ENCODE measurements around the gene CD70. TPM values are rescaled to one million over a fixed set of nuclear protein-coding genes. Genes with fewer than 3 reads are reported as not detected.
"Not testable (repeated sequence)": the region's sequence is repeated elsewhere in the genome, so short reads cannot be mapped to it uniquely, and the experiment has no call there.

The CD70 gene
- under 1 TPM in 2 of 3 donors, not detected in 1; 0.39 to 0.76 TPM for polyA plus RNA-seq

- DNase-seq, result peak; percentile 17 to 31 (median 20)
- H3K9me3 Mint-ChIP-seq, result no peaks in the 10 kb centered on the region
- peaks cover 12 to 39% (median 20%) of the 10 kb centered on the region in 3 donors for H3K27me3 Mint-ChIP-seq (ENCODE audit: low read depth in 3 of 3)
- peaks cover 0 to 4% (median 4%) of the 10 kb centered on the region in 3 donors for H3K36me3 Mint-ChIP-seq
- peak within 1 kb of the TSS; percentile 53 to 77 (median 68) for H3K4me3 Mint-ChIP-seq
- H3K4me1 Mint-ChIP-seq, result peaks cover 35 to 38% of the 10 kb centered on the region in 2 donors
- H3K27ac Mint-ChIP-seq, result peak within 1 kb of the TSS in 2 of 6 donors; percentile 37 to 60
These were observed at the start of gene CD70 for GRCh38 chr19:6590827-6591319. Gene CD70, minus strand, starts transcription at chr19:6591150. Its CDS starts 148 bp downstream, at chr19:6591002.

GRCh38 chr19:6640333-6640732, 49.4 kb upstream of the CD70 start:
- H3K27ac Mint-ChIP-seq, result peak overlapping the region in 5 of 6 donors; percentile 0 to 83 (median 36)
- not testable (repeated sequence) for DNase-seq; H3K36me3 Mint-ChIP-seq; H3K27me3 Mint-ChIP-seq (ENCODE audit: low read depth in 3 of 3); H3K9me3 Mint-ChIP-seq
- peak overlapping the region in 2 of 5 donors; percentile 40 to 45 for H3K4me3 Mint-ChIP-seq
- H3K4me1 Mint-ChIP-seq, result peaks cover 37 to 38% of the 10 kb centered on the region in 2 donors

GRCh38 chr19:6639439-6639838, 48.5 kb upstream of the CD70 start:
- DNase-seq, result no peak
- Mint-ChIP-seq H3K4me3 (no peak overlapping the region), H3K36me3 (peaks cover 0 to 1% (median 0%) of the 10 kb centered on the region in 3 donors), H3K4me1 (peaks cover 37 to 39% of the 10 kb centered on the region in 2 donors), H3K27me3 (ENCODE audit: low read depth in 3 of 3) (peaks cover 0 to 7% (median 0%) of the 10 kb centered on the region in 3 donors), H3K9me3 (no peaks in the 10 kb centered on the region), H3K27ac (peak overlapping the region; percentile 5 to 83 (median 46))

GRCh38 chr19:6633456-6633813, 42.5 kb upstream of the CD70 start:
- H3K27ac Mint-ChIP-seq, result peak overlapping the region in 1 of 6 donors; percentile 72
- peaks cover 16 to 24% of the 10 kb centered on the region in 2 donors for H3K4me1 Mint-ChIP-seq
- not testable (repeated sequence) for DNase-seq; H3K9me3 Mint-ChIP-seq; H3K4me3 Mint-ChIP-seq; H3K36me3 Mint-ChIP-seq; H3K27me3 Mint-ChIP-seq (ENCODE audit: low read depth in 3 of 3)

GRCh38 chr19:6632747-6633455, 42.0 kb upstream of the CD70 start:
- Mint-ChIP-seq H3K4me1 (peaks cover 16 to 24% of the 10 kb centered on the region in 2 donors), H3K4me3 (peak overlapping the region in 2 of 5 donors; percentile 26 to 58), H3K27me3 (ENCODE audit: low read depth in 3 of 3) (peaks cover 0 to 12% (median 2%) of the 10 kb centered on the region in 3 donors), H3K27ac (peak overlapping the region in 4 of 6 donors; percentile 41 to 72 (median 64))
- not testable (repeated sequence) for H3K36me3 Mint-ChIP-seq, H3K9me3 Mint-ChIP-seq
- peak; percentile 35 to 40 (median 37) for DNase-seq

GRCh38 chr19:6632002-6632621, 41.2 kb upstream of the CD70 start:
- H3K9me3 Mint-ChIP-seq, result no peaks in the 10 kb centered on the region

GRCh38 chr19:6626764-6627163, 35.8 kb upstream of the CD70 start:
- Mint-ChIP-seq H3K9me3 (no peaks in the 10 kb centered on the region), H3K36me3 (no peaks in the 10 kb centered on the region), H3K4me3 (no peak overlapping the region), H3K27me3 (ENCODE audit: low read depth in 3 of 3) (peaks cover 3 to 18% (median 6%) of the 10 kb centered on the region in 3 donors), H3K27ac (no peak overlapping the region), H3K4me1 (peaks cover under 1 to 1% of the 10 kb centered on the region in 2 donors)
- no peak for DNase-seq

More at GRCh38 chr19:6632002-6632621, 41.2 kb upstream of the CD70 start:
- peak; percentile 79 to 82 (median 79) for DNase-seq
- no peak overlapping the region for H3K4me3 Mint-ChIP-seq
- peaks cover 0 to 3% (median 0%) of the 10 kb centered on the region in 3 donors for H3K36me3 Mint-ChIP-seq
- peak overlapping the region in 3 of 6 donors; percentile 41 to 55 (median 41) for H3K27ac Mint-ChIP-seq
- H3K27me3 Mint-ChIP-seq (ENCODE audit: low read depth in 3 of 3), result peaks cover 2 to 12% (median 3%) of the 10 kb centered on the region in 3 donors
- peaks cover 16 to 24% of the 10 kb centered on the region in 2 donors for H3K4me1 Mint-ChIP-seq

GRCh38 chr19:6617374-6617773, 26.4 kb upstream of the CD70 start:
- no peak for DNase-seq
- H3K27me3 Mint-ChIP-seq (ENCODE audit: low read depth in 3 of 3), result peaks cover 4 to 16% (median 12%) of the 10 kb centered on the region in 3 donors
- no peak overlapping the region for H3K27ac Mint-ChIP-seq
- H3K4me1 Mint-ChIP-seq, result no peaks in the 10 kb centered on the region
- peaks cover 0 to 6% (median 5%) of the 10 kb centered on the region in 3 donors for H3K36me3 Mint-ChIP-seq
- peaks cover 0 to 11% (median 8%) of the 10 kb centered on the region in 6 donors for H3K9me3 Mint-ChIP-seq
- no peak overlapping the region for H3K4me3 Mint-ChIP-seq

- Mint-ChIP-seq H3K4me1 (no peaks in the 10 kb centered on the region), H3K9me3 (peaks cover 0 to 11% (median 8%) of the 10 kb centered on the region in 6 donors), H3K36me3 (peaks cover 0 to 6% (median 5%) of the 10 kb centered on the region in 3 donors), H3K27ac (no peak overlapping the region), H3K27me3 (ENCODE audit: low read depth in 3 of 3) (peaks cover 7 to 16% (median 11%) of the 10 kb centered on the region in 3 donors), H3K4me3 (no peak overlapping the region)
- no peak for DNase-seq
These were observed 25.1 kb upstream of the CD70 start for GRCh38 chr19:6616011-6616410.

- Mint-ChIP-seq H3K9me3 (peaks cover 0 to 8% (median 6%) of the 10 kb centered on the region in 6 donors), H3K36me3 (peaks cover 3 to 6% (median 5%) of the 10 kb centered on the region in 3 donors), H3K27ac (no peak overlapping the region), H3K4me3 (no peak overlapping the region), H3K4me1 (no peaks in the 10 kb centered on the region), H3K27me3 (ENCODE audit: low read depth in 3 of 3) (peaks cover 7 to 23% (median 11%) of the 10 kb centered on the region in 3 donors)
- DNase-seq, result no peak
These were observed 22.8 kb upstream of the CD70 start for GRCh38 chr19:6613711-6614110.

GRCh38 chr19:6610934-6611852, 20.2 kb upstream of the CD70 start:
- H3K27ac Mint-ChIP-seq, result no peak overlapping the region
- peaks cover 6 to 12% (median 7%) of the 10 kb centered on the region in 3 donors for H3K27me3 Mint-ChIP-seq (ENCODE audit: low read depth in 3 of 3)
- peaks cover 0 to 3% (median 0%) of the 10 kb centered on the region in 3 donors for H3K36me3 Mint-ChIP-seq
- no peak for DNase-seq
- H3K4me3 Mint-ChIP-seq, result no peak overlapping the region
- no peaks in the 10 kb centered on the region for H3K4me1 Mint-ChIP-seq
- peaks cover 0 to 3% (median 0%) of the 10 kb centered on the region in 6 donors for H3K9me3 Mint-ChIP-seq

- Mint-ChIP-seq H3K27me3 (ENCODE audit: low read depth in 3 of 3) (peaks cover 6 to 9% (median 7%) of the 10 kb centered on the region in 3 donors), H3K4me1 (peaks cover 2% of the 10 kb centered on the region in 2 donors), H3K36me3 (peaks cover 0 to 3% (median 0%) of the 10 kb centered on the region in 3 donors), H3K4me3 (no peak overlapping the region), H3K9me3 (peaks cover 0 to 3% (median 0%) of the 10 kb centered on the region in 6 donors), H3K27ac (no peak overlapping the region)
- no peak for DNase-seq
These were observed 18.0 kb upstream of the CD70 start for GRCh38 chr19:6608940-6609339.

GRCh38 chr19:6608146-6608545, 17.2 kb upstream of the CD70 start:
- H3K4me3 Mint-ChIP-seq; H3K9me3 Mint-ChIP-seq; H3K27me3 Mint-ChIP-seq (ENCODE audit: low read depth in 3 of 3); DNase-seq; H3K36me3 Mint-ChIP-seq; H3K27ac Mint-ChIP-seq; H3K4me1 Mint-ChIP-seq: not testable (repeated sequence)
